AG04449 (cell line): Measurements from ENCODE around the gene ALDH16A1.
"Not testable (repeated sequence)": the region's sequence is repeated elsewhere in the genome, so short reads cannot be mapped to it uniquely, and the experiment has no call there.

Experiments
- CTCF ChIA-PET: fragments of 350-600 bp; formaldehyde crosslinking; extraction: SDS; loops from one replicate; lab custom pipeline; 2021; ENCODE audit warnings: antibody characterized with exemption; lab: Yijun Ruan, JAX
- POLR2A ChIA-PET: fragments of 400-600, 350-600 bp; formaldehyde crosslinking; extraction: SDS; loops from one replicate; lab custom pipeline; 2020; ENCODE audit warnings: antibody characterized with exemption, inconsistent platforms; lab: Yijun Ruan, JAX
- DNase-seq: peaks from one replicate; pipeline ENCODE4 v3.0.0-alpha.2; 2010; ENCODE audit warnings: low read depth, low spot score
- H3K4me3 ChIP-seq: 2 replicates; pipeline ENCODE4 v1.5.1; 2011; ENCODE audit warnings: low read depth, mild to moderate bottlenecking, control low read depth, low read length
- CTCF ChIP-seq: IDR thresholded peaks from one replicate; pipeline ENCODE4 v1.5.1; 2011; ENCODE audit warnings: mild to moderate bottlenecking, moderate library complexity, low read length, control low read depth, inconsistent platforms; ENCODE audit not compliant: insufficient read depth; ENCODE audit errors: missing control alignments

ALDH16A1 gene

GRCh38 chr19:49453757-49454240 is 774 bp downstream of the ALDH16A1 start:
- TF ChIP-seq CTCF: no peak
- ChIA-PET POLR2A (interaction anchor here (1.0 kb wide), 1 partner anchor 127 kb away, joined by 5 read pairs; the partner anchor contains the start of genes NOSIP and PRRG2), CTCF (interaction anchor here (0.7 to 6.2 kb wide), 6 partner anchors 11 to 228 kb away, joined by 3 to 40 read pairs (median 4); partner anchors contain the start of gene FLT3LG)
- peak overlapping the region; percentile 72 for H3K4me3 ChIP-seq
- DNase-seq: no peak

GRCh38 chr19:49455773-49456172 is 2.7 kb downstream of the ALDH16A1 start:
- no peak overlapping the region for H3K4me3 ChIP-seq
- ChIA-PET CTCF (interaction anchor here (1.3 to 6.2 kb wide), 2 partner anchors 9 to 17 kb away, joined by 4 to 40 read pairs; partner anchors contain the start of gene FLT3LG), POLR2A (interaction anchor here (1.0 kb wide), 1 partner anchor 72 kb away, joined by 3 read pairs; the partner anchor contains the start of gene RCN3)
- TF ChIP-seq CTCF: no peak
- no peak for DNase-seq

GRCh38 chr19:49456326-49456725 is 3.3 kb downstream of the ALDH16A1 start:
- no peak for DNase-seq
- H3K4me3 ChIP-seq: no peak overlapping the region
- POLR2A ChIA-PET: interaction anchor here (1.0 kb wide), 1 partner anchor 71 kb away, joined by 3 read pairs; the partner anchor contains the start of gene RCN3
- TF ChIP-seq CTCF: no peak
- CTCF ChIA-PET: interaction anchor here (1.3 to 6.2 kb wide), 2 partner anchors 9 to 17 kb away, joined by 4 to 40 read pairs; partner anchors contain the start of gene FLT3LG

- POLR2A ChIA-PET: no interaction called here
- no peak for DNase-seq
- TF ChIP-seq CTCF: no peak
- H3K4me3 ChIP-seq: no peak overlapping the region
- CTCF ChIA-PET: interaction anchor here (1.4 to 1.5 kb wide), 2 partner anchors 15 to 18 kb away, joined by 4 to 9 read pairs; partner anchors contain the start of gene FLT3LG
Observed at GRCh38 chr19:49458567-49458903, 5.5 kb downstream of the ALDH16A1 start.

- no peak for DNase-seq
- POLR2A ChIA-PET: no interaction called here
- CTCF ChIA-PET: interaction anchor here (1.2 to 1.5 kb wide), 2 partner anchors 14 to 17 kb away, joined by 4 read pairs; no protein-coding TSS in a partner anchor
- no peak overlapping the region for H3K4me3 ChIP-seq
- TF ChIP-seq CTCF: no peak
Observed at GRCh38 chr19:49459388-49459787, 6.4 kb downstream of the ALDH16A1 start.

- H3K4me3 ChIP-seq, POLR2A ChIA-PET, DNase-seq: not testable (repeated sequence)
- CTCF ChIA-PET: interaction anchor here (1.7 kb wide), 1 partner anchor 15 kb away, joined by 4 read pairs; no protein-coding TSS in a partner anchor
Observed at GRCh38 chr19:49461130-49461529, 8.1 kb downstream of the ALDH16A1 start.

GRCh38 chr19:49461656-49462055 is 8.6 kb downstream of the ALDH16A1 start:
- POLR2A ChIA-PET: no interaction called here
- no peak for TF ChIP-seq CTCF
- CTCF ChIA-PET: interaction anchor here (1.7 kb wide), 1 partner anchor 15 kb away, joined by 4 read pairs; no protein-coding TSS in a partner anchor
- no peak overlapping the region for H3K4me3 ChIP-seq
- no peak for DNase-seq
